ENCODE measurements around the gene BCO2.

GRCh38 chr11:112179601-112180000 lies 4.3 kb downstream of the BCO2 start:
- TF ChIP-seq POLR2A (IDR thresholded peaks at IDR 0.05) (no peak), CTCF (IDR thresholded peaks at IDR 0.05) (no peak)

Data from ovary (tissue), 3 donors.